ENCODE data around the gene RRP15.

Gene RRP15, protein sequence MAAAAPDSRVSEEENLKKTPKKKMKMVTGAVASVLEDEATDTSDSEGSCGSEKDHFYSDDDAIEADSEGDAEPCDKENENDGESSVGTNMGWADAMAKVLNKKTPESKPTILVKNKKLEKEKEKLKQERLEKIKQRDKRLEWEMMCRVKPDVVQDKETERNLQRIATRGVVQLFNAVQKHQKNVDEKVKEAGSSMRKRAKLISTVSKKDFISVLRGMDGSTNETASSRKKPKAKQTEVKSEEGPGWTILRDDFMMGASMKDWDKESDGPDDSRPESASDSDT

GRCh38 chr1:218284917-218285635, at the start of gene RRP15:
TSS of gene RRP15 (plus strand) at chr1:218285293. CDS start at chr1:218285317, 24 bp downstream.
- DNase-seq: peak; percentile 64 to 75

- no peak for DNase-seq
These were observed 42.9 kb upstream of the RRP15 start for GRCh38 chr1:218242171-218242570.

- DNase-seq: no peak
These were observed 37.8 kb upstream of the RRP15 start for GRCh38 chr1:218247339-218247738.

- no peak for DNase-seq
These were observed 35.6 kb upstream of the RRP15 start for GRCh38 chr1:218249338-218250140.

DNA sequence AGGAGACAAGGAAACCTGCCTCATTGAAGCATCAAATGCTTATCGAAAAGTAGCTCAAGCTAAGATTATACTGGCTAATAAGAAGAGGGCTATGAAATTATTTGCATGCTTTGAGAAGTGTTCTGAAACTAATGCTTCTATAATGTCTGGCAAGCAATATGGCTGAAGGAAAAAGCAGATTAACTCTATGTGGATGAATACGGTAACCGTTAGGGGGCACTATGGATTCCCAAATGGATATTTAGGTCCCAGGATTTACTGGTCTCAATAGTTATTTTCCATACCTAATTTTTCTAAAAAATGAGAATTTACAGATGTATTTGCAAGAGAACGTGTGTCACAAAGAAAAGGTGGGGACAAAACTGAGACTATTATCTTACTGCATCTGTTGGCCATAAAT, 34.6 kb upstream of the RRP15 start:
- DNase-seq: no peak

GRCh38 chr1:218254296-218254946, 30.7 kb upstream of the RRP15 start:
- no peak for DNase-seq

GRCh38 chr1:218255090-218255489, 30.0 kb upstream of the RRP15 start:
- DNase-seq: no peak

DNA sequence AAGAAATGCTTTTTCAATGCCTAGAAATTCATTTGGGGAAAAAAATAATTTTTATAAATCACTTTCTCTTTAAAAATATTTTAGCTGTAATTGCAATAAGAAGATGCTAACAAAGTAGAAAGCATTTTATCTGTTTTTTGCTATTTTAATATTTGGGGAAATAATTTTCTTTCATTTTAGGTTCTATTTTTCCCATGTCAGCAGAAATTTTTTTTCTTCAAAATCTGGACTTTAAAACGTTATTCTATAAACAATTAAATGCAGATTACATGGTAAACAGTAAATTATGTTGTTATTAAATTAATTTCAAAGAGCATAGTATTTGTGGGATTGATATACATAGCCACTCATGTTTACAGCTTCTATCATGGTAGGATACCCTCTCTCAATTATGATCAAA, 27.7 kb upstream of the RRP15 start:
- DNase-seq: no peak

DNA sequence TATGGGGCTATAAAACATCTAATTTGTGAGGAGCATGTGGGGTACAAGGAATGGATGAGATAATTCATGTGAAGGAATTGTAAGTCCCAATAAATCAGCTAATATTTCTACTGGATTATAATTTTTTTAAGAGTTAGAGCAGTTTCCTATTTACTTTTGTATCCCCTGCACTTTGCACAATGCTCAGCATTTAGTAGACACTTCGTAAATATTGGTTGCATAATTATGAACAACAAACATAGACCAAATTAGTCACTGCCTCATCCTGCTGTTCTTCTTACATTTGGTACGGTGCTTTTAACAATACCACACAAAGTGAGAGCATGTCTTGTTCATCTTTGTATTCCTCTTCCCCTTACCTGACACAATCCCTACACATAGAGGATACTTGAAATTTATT, 27.1 kb upstream of the RRP15 start:
- DNase-seq: no peak

DNA sequence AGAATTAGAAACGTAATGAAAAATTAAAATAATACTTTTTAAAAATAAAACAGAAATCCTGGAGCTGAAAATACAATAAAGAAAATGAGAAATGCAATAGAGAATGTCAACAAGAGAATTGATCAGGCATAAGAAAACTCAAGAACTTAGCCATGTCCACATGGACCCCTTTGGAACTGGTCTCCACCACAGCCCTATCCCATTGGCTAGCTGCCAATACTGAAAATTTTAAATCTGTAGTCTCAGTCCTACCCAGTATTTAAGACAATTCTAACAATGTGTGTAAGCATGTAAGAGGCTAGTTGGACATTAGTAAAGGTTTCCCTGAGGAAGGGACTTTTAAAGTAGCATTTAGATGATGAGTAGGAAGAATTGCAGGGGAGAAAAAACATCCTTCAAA, 25.8 kb upstream of the RRP15 start:
- no peak for DNase-seq

DNA sequence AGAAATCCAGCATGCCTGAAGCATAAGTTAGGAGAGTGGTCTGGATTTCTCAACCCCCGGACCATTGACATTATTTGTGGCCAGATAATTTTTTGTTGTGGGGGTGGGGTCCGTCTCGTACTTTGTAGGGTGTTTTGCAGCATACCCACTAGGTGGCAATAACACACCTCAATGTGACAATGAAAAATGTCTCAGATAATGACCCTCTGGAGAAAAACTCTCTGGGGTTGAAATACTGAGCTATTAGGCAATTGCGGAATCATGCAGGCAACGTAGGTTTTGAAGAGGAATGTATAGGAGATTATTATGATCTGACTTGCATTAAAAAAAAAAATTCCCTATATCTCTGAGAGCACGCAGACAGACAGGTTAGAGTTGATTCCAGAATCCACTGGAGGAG, 25.3 kb upstream of the RRP15 start:
- no peak for DNase-seq

GRCh38 chr1:218262259-218262658, 22.8 kb upstream of the RRP15 start:
- no peak for DNase-seq

DNA sequence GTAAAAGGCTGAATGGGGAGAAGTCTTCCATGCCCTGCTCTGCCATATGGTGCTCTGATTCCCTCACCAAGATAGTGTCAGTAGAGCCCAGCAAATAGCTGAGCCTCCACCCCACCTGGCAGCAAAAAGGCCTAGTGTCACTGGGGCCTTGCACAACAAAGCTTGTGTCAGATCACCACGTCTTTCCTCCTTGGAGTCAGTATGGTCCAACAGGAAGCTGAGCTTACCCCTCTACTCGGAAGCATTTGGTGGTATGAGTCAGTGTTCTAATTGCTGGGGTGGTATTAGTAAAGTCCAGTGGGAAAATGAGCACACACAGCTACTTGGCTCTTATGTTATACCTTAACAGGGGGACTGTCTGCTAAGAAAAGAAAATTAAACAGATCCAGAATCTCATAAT, 18.7 kb upstream of the RRP15 start:
- no peak for DNase-seq

- DNase-seq: no peak
These were observed 12.7 kb upstream of the RRP15 start for GRCh38 chr1:218272366-218272765.

DNA sequence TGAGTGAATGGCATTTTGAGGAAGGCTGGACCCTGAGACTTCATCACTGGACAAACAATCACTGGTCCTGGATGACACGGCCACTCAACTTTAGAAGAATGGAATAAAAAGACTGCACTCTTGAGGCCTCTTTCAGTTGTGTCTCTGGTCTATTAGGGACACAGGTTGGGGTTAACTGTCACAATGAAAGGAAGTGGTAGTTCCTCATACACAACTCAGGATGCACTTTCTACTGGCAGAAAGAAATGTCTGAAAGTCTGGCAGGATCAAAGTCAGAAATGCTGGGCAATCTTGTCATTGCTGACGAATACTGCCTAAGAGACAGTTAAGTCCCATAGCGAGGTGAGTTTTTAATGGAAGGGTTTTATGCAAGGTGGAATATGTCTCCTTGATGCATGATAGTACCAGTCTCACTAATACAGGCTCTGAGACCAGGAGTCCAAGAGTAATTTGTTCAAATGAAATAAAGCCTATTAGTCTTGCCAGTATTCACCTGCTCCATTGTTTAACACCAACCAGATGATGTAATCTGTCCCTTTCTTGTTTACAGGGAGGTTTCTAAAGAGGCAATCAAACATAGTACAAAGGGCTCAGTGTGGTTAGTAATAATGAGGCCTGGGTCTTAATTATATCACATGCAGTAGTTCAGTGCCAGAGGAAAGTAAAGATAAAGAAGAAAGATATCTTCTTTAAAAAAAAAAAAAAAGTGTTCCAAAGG, 11.2 kb upstream of the RRP15 start:
- no peak for DNase-seq

GRCh38 chr1:218274511-218274910, 10.6 kb upstream of the RRP15 start:
- DNase-seq: no peak

DNA sequence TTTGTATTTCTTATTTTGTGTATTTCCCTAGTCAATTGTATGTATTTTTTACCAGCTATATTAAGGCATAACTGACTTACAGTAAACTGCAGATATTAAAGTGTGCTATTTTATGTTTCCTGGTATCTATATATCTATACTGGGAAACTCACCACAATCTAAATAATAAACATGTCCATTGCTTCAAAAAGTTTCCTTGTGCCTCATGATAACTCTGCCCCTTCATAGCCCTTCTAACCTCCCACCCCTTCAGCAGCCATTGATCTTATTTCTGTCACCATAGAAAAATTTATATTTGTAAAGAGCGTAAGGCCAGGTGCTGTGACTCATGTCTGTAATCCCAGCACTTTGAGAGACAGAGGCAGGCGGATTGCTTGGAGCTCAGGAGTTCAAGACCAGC, 9.3 kb upstream of the RRP15 start:
- DNase-seq: no peak

DNA sequence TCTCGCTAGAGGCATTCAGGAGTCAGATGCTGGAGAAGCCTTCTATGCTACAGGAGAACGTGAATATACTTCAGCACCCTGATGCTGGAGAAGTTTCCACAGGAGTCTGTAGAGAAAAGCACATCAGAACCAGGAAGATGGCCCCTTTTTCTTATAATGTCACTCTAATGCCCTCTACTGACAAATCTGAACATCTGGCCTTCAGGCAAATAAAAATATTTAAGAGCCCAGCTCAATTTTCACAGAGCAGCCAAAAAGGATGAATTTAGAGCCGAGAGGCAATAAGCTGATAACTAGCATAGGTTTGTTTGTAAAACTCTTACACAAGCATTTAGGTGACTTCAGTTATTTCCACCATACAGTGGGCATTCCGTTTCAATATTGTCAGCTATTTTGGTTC, 3.8 kb upstream of the RRP15 start:
- DNase-seq: no peak

DNA sequence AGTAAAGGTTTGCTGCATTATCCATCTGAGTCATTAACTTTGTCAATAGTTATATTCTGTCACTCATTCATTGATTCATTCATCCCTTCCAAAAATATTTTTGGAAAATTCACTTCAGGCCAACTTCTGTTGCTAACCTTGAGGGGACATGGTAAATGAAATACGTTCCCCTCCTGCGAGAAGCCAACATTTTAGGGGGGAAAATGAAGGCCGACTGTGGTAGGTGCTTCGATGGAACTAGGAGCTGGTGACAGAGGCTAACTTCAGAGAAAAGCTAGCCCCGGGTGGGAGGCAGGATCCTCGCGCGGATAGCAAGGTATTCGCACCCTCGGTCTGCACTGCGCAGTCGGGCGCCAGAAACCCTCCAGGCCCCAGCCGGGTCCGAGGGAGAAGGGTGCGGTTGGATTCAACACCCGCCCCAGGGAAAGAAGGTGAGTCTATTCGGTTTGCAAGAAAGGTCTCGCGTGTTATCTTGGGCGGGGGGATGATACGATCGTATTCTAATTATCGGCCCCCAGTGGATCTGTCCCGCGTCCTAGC, 646 bp upstream of the RRP15 start:
- no peak for DNase-seq

GRCh38 chr1:218292515-218292914, 7.4 kb downstream of the RRP15 start:
- no peak for DNase-seq

DNA sequence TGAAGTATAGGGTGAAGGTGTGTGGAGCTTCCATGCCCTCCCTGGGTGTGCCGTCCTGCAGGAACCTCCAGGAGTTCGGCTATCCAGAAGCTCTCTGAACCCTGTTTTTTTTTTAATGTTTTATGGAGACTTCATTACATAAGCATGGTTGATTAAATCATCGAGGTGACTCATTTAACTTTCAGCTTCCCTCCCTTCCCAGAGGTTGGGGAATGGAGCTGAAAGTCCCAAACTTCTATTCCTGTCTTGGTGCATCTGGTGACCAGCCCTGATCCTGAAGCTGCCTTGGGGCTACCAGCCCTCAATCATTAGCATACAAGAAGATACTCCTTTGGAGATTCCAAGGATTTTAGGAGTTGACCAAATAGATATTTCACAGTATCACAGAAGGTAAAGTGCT, 9.5 kb downstream of the RRP15 start:
- DNase-seq: no peak

- DNase-seq: no peak
These were observed 11.1 kb downstream of the RRP15 start for GRCh38 chr1:218296162-218296561.

Measured in hippocampal formation (tissue), 2 donors.